CD14-positive monocyte (primary cell): Measurements from ENCODE around the gene LMX1B. TPM values are rescaled to one million over a fixed set of nuclear protein-coding genes. Genes with fewer than 3 reads are reported as not detected.

Source experiments
- DNase-seq, 3 donors: peaks; one replicate each; pipeline ENCODE4 v3.0.0-alpha.2; 2011 to 2022
- H2AFZ ChIP-seq: 2 replicates; pipeline ENCODE4 v1.6.0; 2012; ENCODE audit warnings: mild to moderate bottlenecking, low read depth, low read length, inconsistent platforms; ENCODE audit not compliant: insufficient read depth, poor library complexity, severe bottlenecking
- H3K27ac ChIP-seq, 2 donors: 1 replicate in 1 of 2; 2 replicates in 1 of 2; pipeline ENCODE4 v1.5.1; 2012 to 2013; ENCODE audit warnings: low read length in 2 of 2, control low read depth in 1 of 2, inconsistent platforms in 1 of 2, low read depth in 1 of 2, mild to moderate bottlenecking in 1 of 2
- H3K27me3 ChIP-seq, 2 donors: one replicate each; pipeline versions ENCODE4 v1.6.0 to v1.6.1; 2011 to 2013; ENCODE audit warnings: low read length in 2 of 2; ENCODE audit not compliant: control insufficient read depth in 2 of 2, insufficient read depth in 2 of 2
- H3K36me3 ChIP-seq, 2 donors: replicated peaks in 1 of 2; 1 replicate in 1 of 2; 2 replicates in 1 of 2; pipeline versions ENCODE4 v1.5.1 to v1.6.1; 2012 to 2013; ENCODE audit warnings: low read length in 2 of 2, control low read depth in 1 of 2, inconsistent platforms in 1 of 2, mild to moderate bottlenecking in 1 of 2; ENCODE audit not compliant: insufficient read depth in 2 of 2, control insufficient read depth in 1 of 2
- H3K4me1 ChIP-seq, 2 donors: 1 replicate in 1 of 2; 2 replicates in 1 of 2; pipeline versions ENCODE4 v1.5.1 to v1.6.1; 2012 to 2013; ENCODE audit warnings: low read length in 2 of 2, control low read depth in 1 of 2, inconsistent platforms in 1 of 2, mild to moderate bottlenecking in 1 of 2, moderate library complexity in 1 of 2; ENCODE audit not compliant: insufficient read depth in 2 of 2, control insufficient read depth in 1 of 2
- H3K4me2 ChIP-seq: replicated peaks from 2 replicates; pipeline ENCODE3; 2012; ENCODE audit warnings: low read length, moderate library complexity, mild to moderate bottlenecking; ENCODE audit not compliant: poor library complexity, severe bottlenecking; ENCODE audit errors: extremely low read depth
- H3K4me3 ChIP-seq, 3 experiments: fragments of 200-600 bp in 1 of 3; sonication (generic) in 1 of 3; replicated peaks in 1 of 3; 1 replicate in 2 of 3; 2 replicates in 1 of 3; pipeline ENCODE4 v1.5.1; 2011 to 2013; ENCODE audit warnings: low read length in 3 of 3, mild to moderate bottlenecking in 3 of 3, control low read depth in 2 of 3, low read depth in 2 of 3, inconsistent platforms in 1 of 3, moderate library complexity in 1 of 3
- H3K79me2 ChIP-seq: 2 replicates; pipeline ENCODE4 v1.6.0; 2012; ENCODE audit warnings: mild to moderate bottlenecking, control low read depth, inconsistent platforms, low read length, moderate library complexity; ENCODE audit not compliant: insufficient read depth
- H3K9ac ChIP-seq: 2 replicates; pipeline ENCODE4 v1.6.0; 2017; ENCODE audit warnings: low read length, mild to moderate bottlenecking; ENCODE audit not compliant: insufficient read depth, poor library complexity, severe bottlenecking
- H3K9me3 ChIP-seq, 2 donors: replicated peaks in 1 of 2; 1 replicate in 1 of 2; 2 replicates in 1 of 2; pipeline versions ENCODE4 v1.5.1 to v1.6.1; 2012 to 2013; ENCODE audit warnings: low read length in 2 of 2, control low read depth in 1 of 2; ENCODE audit not compliant: control insufficient read depth in 1 of 2, insufficient read depth in 1 of 2
- H4K20me1 ChIP-seq: 2 replicates; pipeline ENCODE4 v1.6.0; 2012; ENCODE audit warnings: mild to moderate bottlenecking, low read length, control low read depth, moderate library complexity; ENCODE audit not compliant: insufficient read depth
- H3K27ac Mint-ChIP-seq, 7 donors: one replicate each; pipeline ENCODE4 v1.8.0; 2020; ENCODE audit warnings: mild to moderate bottlenecking in 7 of 7, mixed read lengths in 7 of 7, moderate library complexity in 6 of 7, inconsistent platforms in 2 of 7
- H3K27me3 Mint-ChIP-seq, 3 donors: one replicate each; pipeline ENCODE4 v1.8.0; 2021 to 2022; ENCODE audit warnings: low read depth in 3 of 3, mild to moderate bottlenecking in 3 of 3, mixed read lengths in 3 of 3, moderate library complexity in 3 of 3, inconsistent platforms in 1 of 3
- H3K36me3 Mint-ChIP-seq, 2 donors: one replicate each; pipeline ENCODE4 v1.8.0; 2020; ENCODE audit warnings: mixed read lengths in 2 of 2, inconsistent platforms in 1 of 2, mild to moderate bottlenecking in 1 of 2
- H3K4me1 Mint-ChIP-seq: one replicate; pipeline ENCODE4 v1.8.0; 2020; ENCODE audit warnings: mild to moderate bottlenecking, mixed read lengths
- H3K4me3 Mint-ChIP-seq, 2 donors: one replicate each; pipeline ENCODE4 v1.8.0; 2020; ENCODE audit warnings: mild to moderate bottlenecking in 2 of 2, mixed read lengths in 2 of 2, moderate library complexity in 1 of 2
- H3K9me3 Mint-ChIP-seq, 7 donors: one replicate each; pipeline ENCODE4 v1.8.0; 2020 to 2022; ENCODE audit warnings: mixed read lengths in 7 of 7, mild to moderate bottlenecking in 6 of 7, moderate library complexity in 6 of 7, inconsistent platforms in 2 of 7
- CTCF ChIP-seq: fragments of 200-600 bp; IDR thresholded peaks from one replicate; pipeline ENCODE4 v1.8.0; 2022; ENCODE audit warnings: antibody characterized with exemption, mild to moderate bottlenecking
- WGBS: methylation state at CpG from one replicate; pipeline ENCODE4 v1.1.5; 2013; ENCODE audit warnings: missing lambda C conversion rate; ENCODE audit not compliant: insufficient coverage; 5-methylcytosine and 5-hydroxymethylcytosine counted together
- intact Hi-C, 2 donors: fragments of 100-400 bp; cut with micrococcal nuclease; formaldehyde crosslinking; loops; one replicate each; pipeline versions ENCODE4 v1.15.0 to v1.15.1; 2023
- polyA plus RNA-seq, 3 donors: library from polyadenylated mRNA; depleted of rRNA in 1 of 3; unstranded in 2 of 3; stranded (reverse) in 1 of 3; fragments of 300-500 nt in 2 of 3; fragments of >200 nt in 1 of 3; fragmentation: Illumina TruSeq in 2 of 3; gene quantifications; 1 replicate in 2 of 3; 2 replicates in 1 of 3; pipeline ENCODE4 v1.2.3, GENCODE V29; 2012 to 2021

LMX1B gene
- polyA plus RNA-seq, 3 donors = not detected

GRCh38 chr9:126628969-126629674, 15.4 kb downstream of the LMX1B start:
- Histone ChIP-seq H3K4me3 (no peak overlapping the region), H3K79me2 (no peaks in the 10 kb centered on the region), H3K4me2 (no peak overlapping the region), H4K20me1 (no peaks in the 10 kb centered on the region), H2AFZ (no peak overlapping the region), H3K4me1 (peaks cover 4 to 14% of the 10 kb centered on the region in 2 donors), H3K27me3 (peaks cover 57 to 94% of the 10 kb centered on the region in 2 donors), H3K36me3 (no peaks in the 10 kb centered on the region), H3K9me3 (peaks cover 13 to 25% of the 10 kb centered on the region in 2 donors), H3K27ac (no peak overlapping the region), H3K9ac (no peak overlapping the region)
- no peak for DNase-seq
- WGBS = 24% methylated on average over 10 of the region's 11 CpGs
- Mint-ChIP-seq H3K27me3 (peaks cover 81 to 98% (median 88%) of the 10 kb centered on the region in 3 donors), H3K4me1 (peaks cover 11% of the 10 kb centered on the region), H3K9me3 (peaks cover 5 to 23% (median 15%) of the 10 kb centered on the region in 7 donors), H3K27ac (peak overlapping the region in 1 of 7 donors; percentile 46), H3K36me3 (peaks cover 0 to 2% of the 10 kb centered on the region in 2 donors), H3K4me3 (peak overlapping the region in 1 of 2 donors; percentile 71)
- intact Hi-C loops = no loop called here
- no peak for TF ChIP-seq CTCF

GRCh38 chr9:126630458-126631237, 16.9 kb downstream of the LMX1B start:
- Mint-ChIP-seq H3K36me3 (peaks cover 0 to 2% of the 10 kb centered on the region in 2 donors), H3K4me3 (peak overlapping the region in 1 of 2 donors; percentile 65), H3K9me3 (peaks cover 5 to 19% (median 13%) of the 10 kb centered on the region in 7 donors), H3K4me1 (peaks cover 9% of the 10 kb centered on the region), H3K27me3 (peaks cover 68 to 93% (median 80%) of the 10 kb centered on the region in 3 donors), H3K27ac (no peak overlapping the region)
- TF ChIP-seq CTCF = no peak
- no peak overlapping the region for H3K27ac ChIP-seq
- H3K4me2 ChIP-seq = no peak overlapping the region
- no peak overlapping the region for H2AFZ ChIP-seq
- WGBS = 22% methylated on average over 9 of the region's 20 CpGs
- no peaks in the 10 kb centered on the region for H4K20me1 ChIP-seq
- intact Hi-C loops = no loop called here
- DNase-seq = no peak
- no peaks in the 10 kb centered on the region for H3K79me2 ChIP-seq
- H3K9ac ChIP-seq = no peak overlapping the region
- no peaks in the 10 kb centered on the region for H3K36me3 ChIP-seq
- peaks cover 42 to 80% of the 10 kb centered on the region in 2 donors for H3K27me3 ChIP-seq
- peaks cover 9 to 21% of the 10 kb centered on the region in 2 donors for H3K9me3 ChIP-seq
- H3K4me3 ChIP-seq = no peak overlapping the region
- H3K4me1 ChIP-seq = peaks cover 4 to 11% of the 10 kb centered on the region in 2 donors
